Karpas-422 (cell line): ENCODE results near the gene QRFPR. TPM values are rescaled to one million over a fixed set of nuclear protein-coding genes. Genes with fewer than 3 reads are reported as not detected.

Experiments used
- small RNA-seq: library from RNA; depleted of rRNA; stranded (forward); fragments of <200 nt; gene quantifications from one replicate; pipeline ENCODE3, GENCODE V24; 2014
- total RNA-seq: library from RNA; depleted of rRNA; stranded (reverse); fragments of >200 nt; shearing (Covaris generic); gene quantifications from 2 replicates; pipeline ENCODE4 v1.2.3, GENCODE V29; 2014; ENCODE audit warnings: low replicate concordance; rRNA removed

The QRFPR gene
- total RNA-seq, 1 experiment from 2014 or later = not detected

Small RNA genes within 50 kb of the gene (small RNA-seq; reads per million reads assigned to genes)
- gene RF00019 = not detected

Other genes starting within 250 kb of the QRFPR start
- not detected in 2 replicates for gene TNIP3, start 216.7 kb downstream of the QRFPR start, total RNA-seq